GM23338 (cell line): ENCODE data around the gene INO80E. TPM values are rescaled to one million over a fixed set of nuclear protein-coding genes. Genes with fewer than 3 reads are reported as not detected.

Experiments used
- ATAC-seq: fragments of 200-7000 bp; cut with Tn5 transposase; 3 replicates; pipeline ENCODE4 v1.9.1; 2020
- DNase-seq: peaks from one replicate; pipeline ENCODE4 v3.0.0-alpha.2; 2015; ENCODE audit warnings: low spot score
- H2AFZ ChIP-seq: fragments of 200-600 bp; sonication (generic); 2 replicates; pipeline ENCODE4 v1.8.0; 2016; ENCODE audit warnings: antibody characterized with exemption, mild to moderate bottlenecking, moderate library complexity
- H3F3A ChIP-seq: fragments of 200-600 bp; sonication (generic); replicated peaks from 2 replicates; pipeline ENCODE4 v1.8.0; 2017; ENCODE audit warnings: antibody characterized with exemption, mixed run types, low read depth
- H3K27ac ChIP-seq: fragments of 200-600 bp; sonication (generic); 2 replicates; pipeline ENCODE4 v1.6.1; 2016; ENCODE audit warnings: low read depth
- H3K27me3 ChIP-seq: fragments of 200-600 bp; sonication (generic); 2 replicates; pipeline ENCODE4 v1.8.0; 2016; ENCODE audit warnings: mild to moderate bottlenecking, mixed run types, moderate library complexity; ENCODE audit not compliant: insufficient read depth
- H3K36me3 ChIP-seq: fragments of 200-600 bp; sonication (generic); 2 replicates; pipeline ENCODE4 v1.8.0; 2016; ENCODE audit warnings: mild to moderate bottlenecking; ENCODE audit not compliant: insufficient read depth
- H3K4me1 ChIP-seq: fragments of 200-600 bp; sonication (generic); 2 replicates; pipeline ENCODE4 v1.8.0; 2016; ENCODE audit warnings: mild to moderate bottlenecking, moderate library complexity; ENCODE audit not compliant: insufficient read depth
- H3K4me2 ChIP-seq: fragments of 200-600 bp; sonication (generic); 2 replicates; pipeline ENCODE4 v1.7.1; 2017; ENCODE audit warnings: mixed run types
- H3K4me3 ChIP-seq: fragments of 200-600 bp; sonication (generic); 2 replicates; pipeline ENCODE4 v1.6.1; 2016; ENCODE audit warnings: mixed run types
- H3K79me2 ChIP-seq: fragments of 200-600 bp; sonication (generic); replicated peaks from 2 replicates; pipeline ENCODE4 v1.8.0; 2017; ENCODE audit warnings: mild to moderate bottlenecking; ENCODE audit not compliant: insufficient read depth
- H3K9me2 ChIP-seq: fragments of 200-600 bp; sonication (generic); 2 replicates; pipeline ENCODE4 v1.8.0; 2017; ENCODE audit not compliant: insufficient read depth
- H4K20me1 ChIP-seq: fragments of 200-600 bp; sonication (generic); replicated peaks from 2 replicates; pipeline ENCODE4 v1.8.0; 2017; ENCODE audit warnings: mild to moderate bottlenecking; ENCODE audit not compliant: insufficient read depth
- H3K27ac Mint-ChIP-seq: 2 replicates; pipeline ENCODE4 v1.8.0; 2020; ENCODE audit warnings: inconsistent platforms, mild to moderate bottlenecking, moderate library complexity, mixed read lengths
- H3K27me3 Mint-ChIP-seq: 3 replicates; pipeline ENCODE4 v1.8.0; 2022; ENCODE audit warnings: low read depth, mild to moderate bottlenecking, moderate library complexity, mixed read lengths, inconsistent platforms; ENCODE audit not compliant: insufficient read depth, poor library complexity
- H3K36me3 Mint-ChIP-seq: 3 replicates; pipeline ENCODE4 v1.8.0; 2021; ENCODE audit warnings: low read depth, mild to moderate bottlenecking, inconsistent platforms, moderate library complexity, mixed read lengths
- H3K4me1 Mint-ChIP-seq: 3 replicates; pipeline ENCODE4 v1.8.0; 2020; ENCODE audit warnings: mild to moderate bottlenecking, inconsistent platforms, mixed read lengths
- H3K4me3 Mint-ChIP-seq: 3 replicates; pipeline ENCODE4 v1.8.0; 2021; ENCODE audit warnings: moderate library complexity, mild to moderate bottlenecking, inconsistent platforms, mixed read lengths
- H3K9me3 Mint-ChIP-seq: 3 replicates; pipeline ENCODE4 v1.8.0; 2020; ENCODE audit warnings: moderate library complexity, mild to moderate bottlenecking, inconsistent platforms, mixed read lengths
- CREB1 ChIP-seq: fragments of 250-450 bp; sonication (Bioruptor Pico); IDR thresholded peaks from 2 replicates; pipeline ENCODE4 v1.5.0; 2020; ENCODE audit warnings: low read depth, mild to moderate bottlenecking, moderate library complexity
- EZH2 ChIP-seq: fragments of 200-600 bp; sonication (generic); IDR thresholded peaks from one replicate; pipeline ENCODE4 v1.8.0; 2017; ENCODE audit warnings: antibody characterized with exemption, mild to moderate bottlenecking, low read depth; ENCODE audit not compliant: unreplicated experiment
- EZH2phosphoT487 ChIP-seq: fragments of 200-600 bp; sonication (generic); IDR thresholded peaks from one replicate; pipeline ENCODE4 v1.8.1; 2018; ENCODE audit warnings: antibody characterized with exemption; ENCODE audit not compliant: unreplicated experiment
- JUNB ChIP-seq: IDR thresholded peaks from one replicate; pipeline ENCODE4 v1.6.1; 2016; ENCODE audit warnings: antibody characterized with exemption; ENCODE audit not compliant: unreplicated experiment
- NANOG ChIP-seq: IDR thresholded peaks from 2 replicates; pipeline ENCODE4 v1.6.1; 2016; ENCODE audit warnings: antibody characterized with exemption, borderline replicate concordance
- POLR2AphosphoS5 ChIP-seq: IDR thresholded peaks from 2 replicates; pipeline ENCODE4 v1.6.1; 2016; ENCODE audit warnings: antibody characterized with exemption, low read depth
- STAT1 ChIP-seq: IDR thresholded peaks from one replicate; pipeline ENCODE4 v1.6.1; 2016; ENCODE audit warnings: antibody characterized with exemption; ENCODE audit not compliant: unreplicated experiment
- ZNF114 ChIP-seq: fragments of 250-450 bp; sonication (Bioruptor Pico); IDR thresholded peaks from 2 replicates; pipeline ENCODE4 v1.5.0; 2020; ENCODE audit warnings: mild to moderate bottlenecking, moderate library complexity
- ZNF331 ChIP-seq: fragments of 250-450 bp; sonication (Bioruptor Pico); IDR thresholded peaks from 2 replicates; pipeline ENCODE4 v1.5.0; 2020; ENCODE audit warnings: low read depth, mild to moderate bottlenecking, moderate library complexity
- polyA plus RNA-seq: library from polyadenylated mRNA; unstranded; fragments of >200 nt; fragmentation: Nextera tagmentation; extraction: Ambion mirVana; gene quantifications from 2 replicates; pipeline ENCODE4 v1.2.1, GENCODE V29; 2016
- total RNA-seq: library from RNA; depleted of rRNA; stranded (reverse); fragments of >200 nt; shearing (Covaris generic); gene quantifications from 2 replicates; pipeline ENCODE4 v1.2.3, GENCODE V29; 2014
- TF ChIP-seq, protein P1 (sequence below): IDR thresholded peaks from one replicate; pipeline ENCODE4 v1.6.1; 2018; ENCODE audit warnings: antibody characterized with exemption; ENCODE audit not compliant: unreplicated experiment
- TF ChIP-seq, protein P2 (sequence below): IDR thresholded peaks from 2 replicates; pipeline ENCODE4 v1.6.1; 2016; ENCODE audit warnings: antibody characterized with exemption
- TF ChIP-seq, protein P3 (sequence below), 2 experiments: fragments of 200-600 bp in 1 of 2; sonication (generic) in 1 of 2; conservative IDR thresholded peaks; 2 replicates each; pipeline versions ENCODE4 v1.5.1 to v1.6.1; 2016 to 2017; ENCODE audit warnings: antibody characterized with exemption in 2 of 2, low read depth in 2 of 2, mild to moderate bottlenecking in 2 of 2, moderate library complexity in 1 of 2
- TF ChIP-seq, protein P4 (sequence below): fragments of 250-450 bp; sonication (Bioruptor Pico); IDR thresholded peaks from 2 replicates; pipeline ENCODE4 v1.5.0; 2020; ENCODE audit warnings: mild to moderate bottlenecking, moderate library complexity

INO80E gene
- total and polyA plus RNA-seq, 2 experiments from 2014 or later = 66.0 to 71.0 TPM

GRCh38 chr16:29947897-29948296, 48.1 kb upstream of the INO80E start:
- Histone ChIP-seq H2AFZ (no peak overlapping the region), H3F3A (no peaks in the 10 kb centered on the region), H3K27me3 (no peaks in the 10 kb centered on the region), H3K4me1 (0 out of 2 replicates have a peak, but pooled peaks cover 10% of the 10 kb centered on the region), H3K4me2 (no peak overlapping the region), H3K36me3 (no peaks in the 10 kb centered on the region), H3K9me2 (no peaks in the 10 kb centered on the region), H3K4me3 (no peak overlapping the region), H4K20me1 (no peaks in the 10 kb centered on the region), H3K27ac (no peak overlapping the region), H3K79me2 (no peaks in the 10 kb centered on the region)
- no peaks in the 10 kb centered on the region for H3K36me3 Mint-ChIP-seq
- TF ChIP-seq STAT1 = no peak
- TF ChIP-seq EZH2phosphoT487 = no peak
- TF ChIP-seq JUNB = no peak
- TF ChIP-seq, protein P1, sequence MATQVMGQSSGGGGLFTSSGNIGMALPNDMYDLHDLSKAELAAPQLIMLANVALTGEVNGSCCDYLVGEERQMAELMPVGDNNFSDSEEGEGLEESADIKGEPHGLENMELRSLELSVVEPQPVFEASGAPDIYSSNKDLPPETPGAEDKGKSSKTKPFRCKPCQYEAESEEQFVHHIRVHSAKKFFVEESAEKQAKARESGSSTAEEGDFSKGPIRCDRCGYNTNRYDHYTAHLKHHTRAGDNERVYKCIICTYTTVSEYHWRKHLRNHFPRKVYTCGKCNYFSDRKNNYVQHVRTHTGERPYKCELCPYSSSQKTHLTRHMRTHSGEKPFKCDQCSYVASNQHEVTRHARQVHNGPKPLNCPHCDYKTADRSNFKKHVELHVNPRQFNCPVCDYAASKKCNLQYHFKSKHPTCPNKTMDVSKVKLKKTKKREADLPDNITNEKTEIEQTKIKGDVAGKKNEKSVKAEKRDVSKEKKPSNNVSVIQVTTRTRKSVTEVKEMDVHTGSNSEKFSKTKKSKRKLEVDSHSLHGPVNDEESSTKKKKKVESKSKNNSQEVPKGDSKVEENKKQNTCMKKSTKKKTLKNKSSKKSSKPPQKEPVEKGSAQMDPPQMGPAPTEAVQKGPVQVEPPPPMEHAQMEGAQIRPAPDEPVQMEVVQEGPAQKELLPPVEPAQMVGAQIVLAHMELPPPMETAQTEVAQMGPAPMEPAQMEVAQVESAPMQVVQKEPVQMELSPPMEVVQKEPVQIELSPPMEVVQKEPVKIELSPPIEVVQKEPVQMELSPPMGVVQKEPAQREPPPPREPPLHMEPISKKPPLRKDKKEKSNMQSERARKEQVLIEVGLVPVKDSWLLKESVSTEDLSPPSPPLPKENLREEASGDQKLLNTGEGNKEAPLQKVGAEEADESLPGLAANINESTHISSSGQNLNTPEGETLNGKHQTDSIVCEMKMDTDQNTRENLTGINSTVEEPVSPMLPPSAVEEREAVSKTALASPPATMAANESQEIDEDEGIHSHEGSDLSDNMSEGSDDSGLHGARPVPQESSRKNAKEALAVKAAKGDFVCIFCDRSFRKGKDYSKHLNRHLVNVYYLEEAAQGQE = no peak
- TF ChIP-seq NANOG = no peak
- no peak for TF ChIP-seq POLR2AphosphoS5
- no peak for TF ChIP-seq ZNF331 (CRISPR knock-in tag)
- TF ChIP-seq, protein P2, sequence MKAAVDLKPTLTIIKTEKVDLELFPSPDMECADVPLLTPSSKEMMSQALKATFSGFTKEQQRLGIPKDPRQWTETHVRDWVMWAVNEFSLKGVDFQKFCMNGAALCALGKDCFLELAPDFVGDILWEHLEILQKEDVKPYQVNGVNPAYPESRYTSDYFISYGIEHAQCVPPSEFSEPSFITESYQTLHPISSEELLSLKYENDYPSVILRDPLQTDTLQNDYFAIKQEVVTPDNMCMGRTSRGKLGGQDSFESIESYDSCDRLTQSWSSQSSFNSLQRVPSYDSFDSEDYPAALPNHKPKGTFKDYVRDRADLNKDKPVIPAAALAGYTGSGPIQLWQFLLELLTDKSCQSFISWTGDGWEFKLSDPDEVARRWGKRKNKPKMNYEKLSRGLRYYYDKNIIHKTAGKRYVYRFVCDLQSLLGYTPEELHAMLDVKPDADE = no peak
- TF ChIP-seq, protein P3, sequence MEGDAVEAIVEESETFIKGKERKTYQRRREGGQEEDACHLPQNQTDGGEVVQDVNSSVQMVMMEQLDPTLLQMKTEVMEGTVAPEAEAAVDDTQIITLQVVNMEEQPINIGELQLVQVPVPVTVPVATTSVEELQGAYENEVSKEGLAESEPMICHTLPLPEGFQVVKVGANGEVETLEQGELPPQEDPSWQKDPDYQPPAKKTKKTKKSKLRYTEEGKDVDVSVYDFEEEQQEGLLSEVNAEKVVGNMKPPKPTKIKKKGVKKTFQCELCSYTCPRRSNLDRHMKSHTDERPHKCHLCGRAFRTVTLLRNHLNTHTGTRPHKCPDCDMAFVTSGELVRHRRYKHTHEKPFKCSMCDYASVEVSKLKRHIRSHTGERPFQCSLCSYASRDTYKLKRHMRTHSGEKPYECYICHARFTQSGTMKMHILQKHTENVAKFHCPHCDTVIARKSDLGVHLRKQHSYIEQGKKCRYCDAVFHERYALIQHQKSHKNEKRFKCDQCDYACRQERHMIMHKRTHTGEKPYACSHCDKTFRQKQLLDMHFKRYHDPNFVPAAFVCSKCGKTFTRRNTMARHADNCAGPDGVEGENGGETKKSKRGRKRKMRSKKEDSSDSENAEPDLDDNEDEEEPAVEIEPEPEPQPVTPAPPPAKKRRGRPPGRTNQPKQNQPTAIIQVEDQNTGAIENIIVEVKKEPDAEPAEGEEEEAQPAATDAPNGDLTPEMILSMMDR (conservative IDR thresholded peaks at IDR 0.05; ENCODE audit: low read depth in 2 of 2) = no peak
- TF ChIP-seq, protein P4, sequence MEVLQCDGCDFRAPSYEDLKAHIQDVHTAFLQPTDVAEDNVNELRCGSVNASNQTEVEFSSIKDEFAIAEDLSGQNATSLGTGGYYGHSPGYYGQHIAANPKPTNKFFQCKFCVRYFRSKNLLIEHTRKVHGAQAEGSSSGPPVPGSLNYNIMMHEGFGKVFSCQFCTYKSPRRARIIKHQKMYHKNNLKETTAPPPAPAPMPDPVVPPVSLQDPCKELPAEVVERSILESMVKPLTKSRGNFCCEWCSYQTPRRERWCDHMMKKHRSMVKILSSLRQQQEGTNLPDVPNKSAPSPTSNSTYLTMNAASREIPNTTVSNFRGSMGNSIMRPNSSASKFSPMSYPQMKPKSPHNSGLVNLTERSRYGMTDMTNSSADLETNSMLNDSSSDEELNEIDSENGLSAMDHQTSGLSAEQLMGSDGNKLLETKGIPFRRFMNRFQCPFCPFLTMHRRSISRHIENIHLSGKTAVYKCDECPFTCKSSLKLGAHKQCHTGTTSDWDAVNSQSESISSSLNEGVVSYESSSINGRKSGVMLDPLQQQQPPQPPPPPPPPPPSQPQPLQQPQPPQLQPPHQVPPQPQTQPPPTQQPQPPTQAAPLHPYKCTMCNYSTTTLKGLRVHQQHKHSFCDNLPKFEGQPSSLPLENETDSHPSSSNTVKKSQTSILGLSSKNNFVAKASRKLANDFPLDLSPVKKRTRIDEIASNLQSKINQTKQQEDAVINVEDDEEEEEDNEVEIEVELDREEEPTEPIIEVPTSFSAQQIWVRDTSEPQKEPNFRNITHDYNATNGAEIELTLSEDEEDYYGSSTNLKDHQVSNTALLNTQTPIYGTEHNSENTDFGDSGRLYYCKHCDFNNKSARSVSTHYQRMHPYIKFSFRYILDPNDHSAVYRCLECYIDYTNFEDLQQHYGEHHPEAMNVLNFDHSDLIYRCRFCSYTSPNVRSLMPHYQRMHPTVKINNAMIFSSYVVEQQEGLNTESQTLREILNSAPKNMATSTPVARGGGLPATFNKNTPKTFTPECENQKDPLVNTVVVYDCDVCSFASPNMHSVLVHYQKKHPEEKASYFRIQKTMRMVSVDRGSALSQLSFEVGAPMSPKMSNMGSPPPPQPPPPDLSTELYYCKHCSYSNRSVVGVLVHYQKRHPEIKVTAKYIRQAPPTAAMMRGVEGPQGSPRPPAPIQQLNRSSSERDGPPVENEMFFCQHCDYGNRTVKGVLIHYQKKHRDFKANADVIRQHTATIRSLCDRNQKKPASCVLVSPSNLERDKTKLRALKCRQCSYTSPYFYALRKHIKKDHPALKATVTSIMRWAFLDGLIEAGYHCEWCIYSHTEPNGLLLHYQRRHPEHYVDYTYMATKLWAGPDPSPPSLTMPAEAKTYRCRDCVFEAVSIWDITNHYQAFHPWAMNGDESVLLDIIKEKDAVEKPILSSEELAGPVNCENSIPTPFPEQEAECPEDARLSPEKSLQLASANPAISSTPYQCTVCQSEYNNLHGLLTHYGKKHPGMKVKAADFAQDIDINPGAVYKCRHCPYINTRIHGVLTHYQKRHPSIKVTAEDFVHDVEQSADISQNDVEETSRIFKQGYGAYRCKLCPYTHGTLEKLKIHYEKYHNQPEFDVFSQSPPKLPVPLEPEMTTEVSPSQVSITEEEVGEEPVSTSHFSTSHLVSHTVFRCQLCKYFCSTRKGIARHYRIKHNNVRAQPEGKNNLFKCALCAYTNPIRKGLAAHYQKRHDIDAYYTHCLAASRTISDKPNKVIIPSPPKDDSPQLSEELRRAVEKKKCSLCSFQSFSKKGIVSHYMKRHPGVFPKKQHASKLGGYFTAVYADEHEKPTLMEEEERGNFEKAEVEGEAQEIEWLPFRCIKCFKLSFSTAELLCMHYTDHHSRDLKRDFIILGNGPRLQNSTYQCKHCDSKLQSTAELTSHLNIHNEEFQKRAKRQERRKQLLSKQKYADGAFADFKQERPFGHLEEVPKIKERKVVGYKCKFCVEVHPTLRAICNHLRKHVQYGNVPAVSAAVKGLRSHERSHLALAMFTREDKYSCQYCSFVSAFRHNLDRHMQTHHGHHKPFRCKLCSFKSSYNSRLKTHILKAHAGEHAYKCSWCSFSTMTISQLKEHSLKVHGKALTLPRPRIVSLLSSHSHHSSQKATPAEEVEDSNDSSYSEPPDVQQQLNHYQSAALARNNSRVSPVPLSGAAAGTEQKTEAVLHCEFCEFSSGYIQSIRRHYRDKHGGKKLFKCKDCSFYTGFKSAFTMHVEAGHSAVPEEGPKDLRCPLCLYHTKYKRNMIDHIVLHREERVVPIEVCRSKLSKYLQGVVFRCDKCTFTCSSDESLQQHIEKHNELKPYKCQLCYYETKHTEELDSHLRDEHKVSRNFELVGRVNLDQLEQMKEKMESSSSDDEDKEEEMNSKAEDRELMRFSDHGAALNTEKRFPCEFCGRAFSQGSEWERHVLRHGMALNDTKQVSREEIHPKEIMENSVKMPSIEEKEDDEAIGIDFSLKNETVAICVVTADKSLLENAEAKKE (CRISPR knock-in tag) = no peak
- no peak for TF ChIP-seq CREB1
- TF ChIP-seq EZH2 = no peak
- TF ChIP-seq ZNF114 = no peak
- no peak overlapping the region for H3K27ac Mint-ChIP-seq
- peaks cover 5% of the 10 kb centered on the region for H3K27me3 Mint-ChIP-seq
- ATAC-seq (no peak), DNase-seq (no peak)
- peaks cover 18% of the 10 kb centered on the region for H3K4me1 Mint-ChIP-seq
- H3K9me3 Mint-ChIP-seq = peaks cover 3% of the 10 kb centered on the region; the same call in 2 of the 3 replicates
- no peak overlapping the region for H3K4me3 Mint-ChIP-seq
